Measurements from ENCODE around the gene HEMK1.

GRCh38 chr3:50603261-50604109 is 34.2 kb downstream of the HEMK1 start:
- TF ChIP-seq CTCF (IDR thresholded peaks at IDR 0.05; ENCODE audit: low read length) = no peak
- TF ChIP-seq EZH2 (IDR thresholded peaks at IDR 0.05; ENCODE audit: borderline replicate concordance, low read length) = no peak

Measured in OCI-LY1 (cell line).